Right lobe of liver (tissue), 4 donors: Measurements from ENCODE around the gene GCGR.

Experiments used
- POLR2A ChIP-seq: fragments of 450-650 bp; IDR thresholded peaks from one replicate; pipeline ENCODE4 v1.6.1; 2017; ENCODE audit warnings: antibody characterized with exemption, mild to moderate bottlenecking
- TF ChIP-seq, protein P1 (sequence below), 4 donors: fragments of 200-600 bp in 3 of 4; fragments of 450-650 bp in 1 of 4; IDR thresholded peaks; one replicate each; pipeline versions ENCODE4 v1.5.1 to v1.8.0; 2016 to 2022; ENCODE audit warnings: antibody characterized with exemption in 4 of 4, mild to moderate bottlenecking in 2 of 4
- donor health status: DM: no; HTN: no; CAD: no.
- donor health status: DM: no; HTN: no; CAD: no.
- donor health status: DM: no; HTN: yes; CAD: no.

DNA sequence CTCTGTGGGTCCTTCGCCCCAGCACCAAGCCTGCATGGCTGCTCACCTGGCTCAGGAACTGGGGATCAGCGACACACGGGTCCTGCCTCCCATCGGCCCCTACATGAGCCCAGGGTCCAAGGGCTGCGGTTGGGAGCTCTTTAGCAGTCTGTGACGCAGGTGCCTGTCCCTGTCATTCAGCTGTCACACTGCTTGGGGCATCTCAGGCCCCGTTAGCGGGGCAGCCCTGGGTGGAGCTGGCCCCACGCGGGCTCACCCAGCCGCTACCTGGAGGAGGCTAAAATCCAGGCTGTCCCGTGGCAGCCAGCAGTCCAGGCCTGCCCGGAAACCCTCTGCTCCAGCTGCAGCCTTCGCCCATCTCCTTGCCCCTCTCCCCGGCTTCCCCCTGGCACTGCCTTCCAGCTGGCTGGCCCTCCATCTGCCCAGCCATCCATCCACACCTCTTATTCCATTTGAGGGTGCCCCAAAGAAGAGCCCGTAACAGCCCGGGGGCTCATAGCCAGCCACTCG is 3.3 kb downstream of the GCGR start:
- TF ChIP-seq, protein P1, sequence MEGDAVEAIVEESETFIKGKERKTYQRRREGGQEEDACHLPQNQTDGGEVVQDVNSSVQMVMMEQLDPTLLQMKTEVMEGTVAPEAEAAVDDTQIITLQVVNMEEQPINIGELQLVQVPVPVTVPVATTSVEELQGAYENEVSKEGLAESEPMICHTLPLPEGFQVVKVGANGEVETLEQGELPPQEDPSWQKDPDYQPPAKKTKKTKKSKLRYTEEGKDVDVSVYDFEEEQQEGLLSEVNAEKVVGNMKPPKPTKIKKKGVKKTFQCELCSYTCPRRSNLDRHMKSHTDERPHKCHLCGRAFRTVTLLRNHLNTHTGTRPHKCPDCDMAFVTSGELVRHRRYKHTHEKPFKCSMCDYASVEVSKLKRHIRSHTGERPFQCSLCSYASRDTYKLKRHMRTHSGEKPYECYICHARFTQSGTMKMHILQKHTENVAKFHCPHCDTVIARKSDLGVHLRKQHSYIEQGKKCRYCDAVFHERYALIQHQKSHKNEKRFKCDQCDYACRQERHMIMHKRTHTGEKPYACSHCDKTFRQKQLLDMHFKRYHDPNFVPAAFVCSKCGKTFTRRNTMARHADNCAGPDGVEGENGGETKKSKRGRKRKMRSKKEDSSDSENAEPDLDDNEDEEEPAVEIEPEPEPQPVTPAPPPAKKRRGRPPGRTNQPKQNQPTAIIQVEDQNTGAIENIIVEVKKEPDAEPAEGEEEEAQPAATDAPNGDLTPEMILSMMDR (IDR thresholded peaks at IDR 0.05) = no peak
- no peak for TF ChIP-seq POLR2A
